ENCODE measurements around the gene SMAD6.
A peak's percentile ranks its signal among the peaks of the same experiment; 100 is the strongest.

Gene SMAD6

GRCh38 chr15:66703540-66703941 is 1.5 kb downstream of the SMAD6 start:
- DNase-seq (ENCODE audit: low read depth in 2 of 2), result peak in 1 of 2 donors; percentile 5

GRCh38 chr15:66704019-66704802 is 2.2 kb downstream of the SMAD6 start:
- DNase-seq (ENCODE audit: low read depth in 2 of 2), result no peak

DNA sequence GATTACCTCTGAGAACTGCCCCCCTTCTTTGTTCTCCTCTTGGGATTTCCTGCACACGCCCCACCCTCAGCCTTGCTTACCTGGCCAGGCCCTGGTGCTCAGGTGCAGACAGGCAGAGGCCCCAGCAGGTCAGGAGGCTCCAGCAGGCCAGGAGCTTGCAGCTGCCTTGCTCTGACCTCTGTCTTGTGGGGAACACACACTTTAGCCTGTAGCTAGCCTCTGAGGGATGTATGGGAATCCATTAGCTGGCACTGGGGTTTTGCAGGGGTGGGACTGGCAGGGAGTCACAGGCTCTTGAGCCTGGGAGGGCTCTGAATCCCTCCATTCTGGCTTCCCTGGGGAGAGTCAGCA is 2.7 kb downstream of the SMAD6 start:
- no peak for DNase-seq (ENCODE audit: low read depth in 2 of 2)

- no peak for DNase-seq (ENCODE audit: low read depth in 2 of 2)
Observed at GRCh38 chr15:66705277-66706146, 3.5 kb downstream of the SMAD6 start.

GRCh38 chr15:66706225-66706732 is 4.2 kb downstream of the SMAD6 start:
- DNase-seq (ENCODE audit: low read depth in 2 of 2), result no peak

- DNase-seq (ENCODE audit: low read depth in 2 of 2), result no peak
Observed at GRCh38 chr15:66706840-66707239, 4.8 kb downstream of the SMAD6 start.

GRCh38 chr15:66707310-66708082 is 5.5 kb downstream of the SMAD6 start:
- no peak for DNase-seq (ENCODE audit: low read depth in 2 of 2)

DNA sequence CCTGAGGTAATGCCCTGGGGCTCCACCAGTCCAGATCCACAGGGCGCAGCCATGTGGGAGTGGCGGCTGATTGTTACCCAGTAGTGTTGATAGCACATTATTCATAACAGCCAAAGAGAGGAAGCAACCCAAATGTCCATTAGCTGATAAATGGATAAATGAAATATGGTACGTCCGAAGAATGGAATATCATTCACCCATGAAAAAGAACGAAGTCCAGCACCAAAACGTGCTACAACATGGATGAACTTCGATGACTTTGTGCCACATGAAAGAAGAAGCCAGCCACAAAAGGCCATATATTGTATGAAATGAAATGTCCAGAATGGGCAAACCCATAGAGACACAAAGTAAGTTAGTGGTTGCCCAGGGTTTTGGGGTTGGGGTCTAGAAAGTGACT is 6.4 kb downstream of the SMAD6 start:
- no peak for DNase-seq (ENCODE audit: low read depth in 2 of 2)

- no peak for DNase-seq (ENCODE audit: low read depth in 2 of 2)
Observed at GRCh38 chr15:66709884-66710283, 7.8 kb downstream of the SMAD6 start.

GRCh38 chr15:66711260-66711659 is 9.2 kb downstream of the SMAD6 start:
- no peak for DNase-seq (ENCODE audit: low read depth in 2 of 2)

DNA sequence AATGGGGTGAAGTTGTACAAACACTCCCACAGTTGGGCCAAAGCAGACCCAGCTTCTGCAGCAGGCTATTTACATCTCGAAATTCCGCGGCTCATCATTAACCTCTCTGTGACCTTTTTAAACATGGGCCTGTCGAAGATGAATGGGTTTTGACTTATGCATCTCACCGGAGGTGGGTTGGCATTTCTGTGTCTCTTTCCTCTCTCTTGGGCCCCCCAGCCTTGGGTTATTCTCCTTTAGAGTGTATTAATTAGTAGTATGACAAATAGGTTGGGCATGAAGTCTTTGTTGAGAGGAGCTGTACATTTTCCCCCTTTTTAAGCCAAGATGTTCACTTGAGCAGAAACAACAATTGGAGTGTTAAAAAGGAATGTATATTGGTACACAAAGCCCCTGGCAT is 9.8 kb downstream of the SMAD6 start:
- no peak for DNase-seq (ENCODE audit: low read depth in 2 of 2)

GRCh38 chr15:66713843-66714508 is 11.9 kb downstream of the SMAD6 start:
- DNase-seq (ENCODE audit: low read depth in 2 of 2), result no peak

GRCh38 chr15:66714543-66714981 is 12.5 kb downstream of the SMAD6 start:
- no peak for DNase-seq (ENCODE audit: low read depth in 2 of 2)

DNA sequence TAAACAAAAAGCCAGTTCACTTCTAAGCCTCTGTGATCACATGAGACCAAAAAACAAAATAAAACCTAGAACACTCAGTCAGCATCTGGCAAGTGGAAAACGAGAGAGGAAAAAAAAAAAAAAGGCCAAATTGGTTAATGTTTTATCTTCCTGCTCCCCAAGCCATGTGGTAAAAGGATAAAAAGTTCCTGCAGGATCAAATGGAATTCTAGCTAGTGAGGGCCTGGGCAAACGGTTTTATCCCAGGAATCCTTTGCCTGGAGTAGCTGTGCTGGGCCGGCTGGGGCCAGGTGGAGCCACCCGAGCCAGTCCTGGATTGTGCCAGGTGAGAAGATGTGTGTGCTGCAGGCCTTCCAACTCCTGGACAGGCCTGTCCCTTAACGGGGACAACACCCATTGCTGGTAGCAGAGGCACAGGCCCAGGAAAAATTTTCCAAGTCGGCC is 13.2 kb downstream of the SMAD6 start:
- no peak for DNase-seq (ENCODE audit: low read depth in 2 of 2)

GRCh38 chr15:66715720-66716655 is 14.0 kb downstream of the SMAD6 start:
- no peak for DNase-seq (ENCODE audit: low read depth in 2 of 2)

GRCh38 chr15:66716656-66717020 is 14.6 kb downstream of the SMAD6 start:
- DNase-seq (ENCODE audit: low read depth in 2 of 2), result no peak

DNA sequence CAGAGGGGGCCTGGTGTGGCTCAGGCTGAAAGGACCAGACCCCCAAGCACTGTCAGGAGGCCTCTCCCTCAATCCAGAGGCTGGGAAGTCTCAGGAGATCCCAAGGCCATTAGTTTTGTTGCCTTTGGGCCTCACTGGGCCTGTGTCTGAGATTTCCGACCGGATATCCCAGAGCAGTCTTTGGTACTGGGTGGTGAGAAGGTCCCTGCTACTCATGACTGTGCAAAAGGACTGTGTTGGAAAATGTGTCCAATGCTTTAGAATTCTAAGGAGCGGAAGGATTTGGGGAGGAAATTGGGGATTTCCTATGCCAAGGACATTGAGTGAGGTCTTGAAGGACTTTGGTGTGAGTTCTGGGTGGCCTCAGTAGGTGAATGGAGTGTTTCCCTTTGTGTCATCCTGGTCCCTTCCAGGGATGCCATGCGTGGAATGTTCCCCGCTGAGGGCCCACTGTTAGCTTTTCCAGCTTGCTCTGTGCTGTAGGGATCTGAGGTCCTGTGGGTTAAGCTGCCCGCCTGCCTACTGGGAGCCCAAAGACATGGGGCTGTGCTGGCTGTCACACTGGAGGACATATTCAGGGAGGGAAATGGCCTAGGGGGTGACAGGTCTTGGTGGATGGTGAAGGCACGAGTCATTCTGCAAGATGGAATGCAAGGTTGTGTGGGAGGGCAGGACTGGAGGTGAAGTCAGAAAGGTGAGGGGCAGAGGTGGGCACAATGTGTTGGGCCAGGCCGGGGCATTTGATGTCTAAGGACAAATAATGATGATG is 16.4 kb downstream of the SMAD6 start:
- no peak for DNase-seq (ENCODE audit: low read depth in 2 of 2)

- DNase-seq (ENCODE audit: low read depth in 2 of 2), result no peak
Observed at GRCh38 chr15:66719471-66719870, 17.4 kb downstream of the SMAD6 start.

- no peak for DNase-seq (ENCODE audit: low read depth in 2 of 2)
Observed at GRCh38 chr15:66720206-66721010, 18.4 kb downstream of the SMAD6 start.

Data from stimulated activated CD4-positive, alpha-beta T cell treated with anti-CD3 and anti-CD28 coated beads, Interleukin-4, amount 100 ng/mL, for 48 hours (primary cell).